ENCODE data around the gene PARVA. TPM values are rescaled to one million over a fixed set of nuclear protein-coding genes. Genes with fewer than 3 reads are reported as not detected.
A peak's percentile ranks its signal among the peaks of the same experiment; 100 is the strongest.

PARVA gene
- total RNA-seq, 4 donors from 2014 or later = 167 to 245 (median 240) TPM

GRCh38 chr11:12532580-12532979 lies 155.2 kb downstream of the PARVA start:
- WGBS, 2 donors (ENCODE audit: low coverage in 1 of 2) = 87 to 93% methylated on average over 6 to 12 of the region's 14 CpGs
- H3K9me3 ChIP-seq = no peaks in the 10 kb centered on the region
- TF ChIP-seq EP300 (IDR thresholded peaks at IDR 0.05) (no peak), CTCF (IDR thresholded peaks at IDR 0.05) (no peak), POLR2AphosphoS5 (IDR thresholded peaks at IDR 0.05) (no peak), POLR2A (IDR thresholded peaks at IDR 0.05) (no peak)
- H3K27me3 ChIP-seq = no peaks in the 10 kb centered on the region
- no peak for ATAC-seq
- peak overlapping the region in 1 of 4 donors; percentile 5 for H3K27ac ChIP-seq
- peaks cover 0 to 35% (median 4%) of the 10 kb centered on the region in 3 donors for H3K4me1 ChIP-seq
- H3K4me3 ChIP-seq = no peak overlapping the region
- peaks cover 0 to 48% of the 10 kb centered on the region in 2 donors for H3K36me3 ChIP-seq

GRCh38 chr11:12534549-12534948 lies 157.2 kb downstream of the PARVA start:
- TF ChIP-seq POLR2AphosphoS5 (IDR thresholded peaks at IDR 0.05) (no peak), EP300 (IDR thresholded peaks at IDR 0.05) (no peak), POLR2A (IDR thresholded peaks at IDR 0.05) (no peak)
- no peak overlapping the region for H3K4me3 ChIP-seq
- no peak for ATAC-seq
- H3K27me3 ChIP-seq = no peaks in the 10 kb centered on the region
- no peak overlapping the region for H3K27ac ChIP-seq
- no peaks in the 10 kb centered on the region for H3K9me3 ChIP-seq
- peaks cover 0 to 30% of the 10 kb centered on the region in 2 donors for H3K36me3 ChIP-seq
- WGBS, 2 donors (ENCODE audit: low coverage in 1 of 2) = 76% methylated on average over 2 of the region's 2 CpGs; no CpG with 5 or more reads in 1 of the 2 donors
- peaks cover 0 to 43% (median 18%) of the 10 kb centered on the region in 3 donors for H3K4me1 ChIP-seq

GRCh38 chr11:12535321-12535720 lies 157.9 kb downstream of the PARVA start:
- Histone ChIP-seq H3K4me1 (peaks cover 0 to 43% (median 24%) of the 10 kb centered on the region in 3 donors), H3K27ac (no peak overlapping the region), H3K36me3 (peaks cover 0 to 30% of the 10 kb centered on the region in 2 donors), H3K4me3 (no peak overlapping the region), H3K27me3 (no peaks in the 10 kb centered on the region), H3K9me3 (no peaks in the 10 kb centered on the region)
- no peak for ATAC-seq
- WGBS, 2 donors (ENCODE audit: low coverage in 1 of 2) = 88 to 100% methylated on average over 2 to 3 of the region's 3 CpGs
- TF ChIP-seq POLR2AphosphoS5 (IDR thresholded peaks at IDR 0.05) (no peak), EP300 (IDR thresholded peaks at IDR 0.05) (no peak), POLR2A (IDR thresholded peaks at IDR 0.05) (no peak), CTCF (IDR thresholded peaks at IDR 0.05) (no peak)

- WGBS, 2 donors (ENCODE audit: low coverage in 1 of 2) = 75 to 82% methylated on average over 6 of the region's 6 CpGs
- no peak for ATAC-seq
- TF ChIP-seq EP300 (IDR thresholded peaks at IDR 0.05) (no peak), POLR2AphosphoS5 (IDR thresholded peaks at IDR 0.05) (peak; percentile 42)
Measured at GRCh38 chr11:12536566-12536965, 159.2 kb downstream of the PARVA start.

GRCh38 chr11:12537778-12538401 lies 160.5 kb downstream of the PARVA start:
- no peaks in the 10 kb centered on the region for H3K9me3 ChIP-seq
- peaks cover 7 to 52% (median 41%) of the 10 kb centered on the region in 3 donors for H3K4me1 ChIP-seq
- peaks cover 0 to 4% of the 10 kb centered on the region in 2 donors for H3K36me3 ChIP-seq
- no peak for TF ChIP-seq EP300 (IDR thresholded peaks at IDR 0.05)
- peak; percentile 47 for TF ChIP-seq POLR2AphosphoS5 (IDR thresholded peaks at IDR 0.05)
- no peak for TF ChIP-seq POLR2A (IDR thresholded peaks at IDR 0.05)
- TF ChIP-seq CTCF (IDR thresholded peaks at IDR 0.05) = no peak
- 25 to 37% methylated on average over 3 to 5 of the region's 6 CpGs for WGBS, 2 donors (ENCODE audit: low coverage in 1 of 2)
- ATAC-seq = peak; percentile 40
- H3K27ac ChIP-seq = peak overlapping the region in 2 of 4 donors; percentile 26 to 79
- no peaks in the 10 kb centered on the region for H3K27me3 ChIP-seq
- no peak overlapping the region for H3K4me3 ChIP-seq

More at GRCh38 chr11:12536566-12536965, 159.2 kb downstream of the PARVA start:
- Histone ChIP-seq H3K4me3 (no peak overlapping the region), H3K36me3 (peaks cover 0 to 17% of the 10 kb centered on the region in 2 donors), H3K27ac (no peak overlapping the region), H3K9me3 (no peaks in the 10 kb centered on the region), H3K4me1 (peaks cover 7 to 49% (median 36%) of the 10 kb centered on the region in 3 donors), H3K27me3 (no peaks in the 10 kb centered on the region)

Data from gastroesophageal sphincter (tissue), 4 donors.